Measurements from ENCODE around the gene SPIRE1. TPM values are rescaled to one million over a fixed set of nuclear protein-coding genes. Genes with fewer than 3 reads are reported as not detected.
A peak's percentile ranks its signal among the peaks of the same experiment; 100 is the strongest.

Gene SPIRE1
- total and polyA plus RNA-seq, 5 donors from 2014 or later = 0.13 to 2.7 (median 0.55) TPM; not detected in 1

DNA sequence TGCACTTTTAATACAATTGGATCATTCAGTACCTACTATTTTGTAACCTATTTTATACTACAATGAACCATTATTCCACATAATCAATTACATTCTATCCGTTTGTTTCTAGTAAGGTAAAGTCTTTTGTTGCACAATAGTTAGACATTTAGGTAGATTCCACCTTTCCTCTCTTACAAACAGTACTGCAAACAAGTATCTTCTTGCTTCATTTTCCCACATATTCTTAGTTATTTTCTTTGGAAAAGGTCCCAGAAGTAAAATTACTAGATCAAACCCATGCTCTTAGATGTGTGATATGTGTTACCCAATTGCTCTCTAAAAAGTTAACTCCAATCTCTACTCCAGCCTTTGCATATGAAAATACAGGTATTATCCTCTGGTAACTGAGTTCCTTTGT lies 49.6 kb downstream of the SPIRE1 start:
- Mint-ChIP-seq H3K27ac (no peak overlapping the region), H3K4me3 (no peak overlapping the region), H3K4me1 (no peaks in the 10 kb centered on the region), H3K9me3 (no peaks in the 10 kb centered on the region), H3K27me3 (peaks cover 24% of the 10 kb centered on the region), H3K36me3 (no peaks in the 10 kb centered on the region)
- Histone ChIP-seq H3K9me3 (ENCODE audit: control insufficient read depth in 2 of 2, low read length in 2 of 2) (no peaks in the 10 kb centered on the region), H3K4me3 (ENCODE audit: low read depth, low read length) (no peak overlapping the region), H3K27me3 (ENCODE audit: control insufficient read depth, insufficient read depth, low read length) (no peaks in the 10 kb centered on the region), H3K27ac (ENCODE audit: insufficient read depth, low read length, poor library complexity, severe bottlenecking) (no peak overlapping the region), H3K4me1 (ENCODE audit: control insufficient read depth, insufficient read depth, low read length, poor library complexity, severe bottlenecking) (no peaks in the 10 kb centered on the region), H3K36me3 (ENCODE audit: control insufficient read depth, insufficient read depth, low read length) (no peaks in the 10 kb centered on the region)
- ATAC-seq (ENCODE audit: low read depth in 2 of 2) = no peak
- no peak for DNase-seq

DNA sequence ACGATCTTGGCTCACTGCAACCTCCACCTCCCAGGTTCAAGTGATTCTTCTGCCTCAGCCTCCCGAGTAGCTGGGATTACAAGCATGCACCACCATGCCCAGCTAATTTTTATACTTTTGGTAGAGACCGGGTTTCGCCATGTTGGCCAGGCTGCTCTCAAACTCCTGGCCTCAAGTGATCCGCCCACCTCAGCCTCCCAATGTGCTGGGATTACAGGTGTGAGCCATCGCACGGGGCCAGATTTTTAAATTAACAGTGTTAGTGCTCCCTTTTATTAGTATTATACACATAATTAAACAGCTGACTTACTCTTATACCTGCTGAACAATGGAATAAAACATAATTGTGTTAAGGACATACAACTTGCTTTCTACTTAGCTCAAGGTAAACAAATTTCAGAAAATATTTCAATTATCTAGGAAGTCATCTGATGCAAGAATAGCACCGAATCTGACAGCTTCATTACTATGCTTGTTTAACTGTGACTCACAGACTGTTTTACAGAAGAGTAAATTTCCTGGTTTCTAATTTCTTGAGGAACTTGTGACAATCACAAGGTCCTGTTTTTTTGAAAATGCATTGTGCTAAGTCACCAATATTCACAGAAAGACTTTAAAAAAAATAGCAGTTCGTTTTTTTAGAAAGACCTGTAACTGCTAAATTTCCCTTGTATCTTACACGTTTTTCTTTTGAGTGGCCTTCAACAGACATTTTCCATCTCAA lies 51.2 kb downstream of the SPIRE1 start:
- H3K4me1 ChIP-seq (ENCODE audit: control insufficient read depth, insufficient read depth, low read length, poor library complexity, severe bottlenecking) = no peaks in the 10 kb centered on the region

DNA sequence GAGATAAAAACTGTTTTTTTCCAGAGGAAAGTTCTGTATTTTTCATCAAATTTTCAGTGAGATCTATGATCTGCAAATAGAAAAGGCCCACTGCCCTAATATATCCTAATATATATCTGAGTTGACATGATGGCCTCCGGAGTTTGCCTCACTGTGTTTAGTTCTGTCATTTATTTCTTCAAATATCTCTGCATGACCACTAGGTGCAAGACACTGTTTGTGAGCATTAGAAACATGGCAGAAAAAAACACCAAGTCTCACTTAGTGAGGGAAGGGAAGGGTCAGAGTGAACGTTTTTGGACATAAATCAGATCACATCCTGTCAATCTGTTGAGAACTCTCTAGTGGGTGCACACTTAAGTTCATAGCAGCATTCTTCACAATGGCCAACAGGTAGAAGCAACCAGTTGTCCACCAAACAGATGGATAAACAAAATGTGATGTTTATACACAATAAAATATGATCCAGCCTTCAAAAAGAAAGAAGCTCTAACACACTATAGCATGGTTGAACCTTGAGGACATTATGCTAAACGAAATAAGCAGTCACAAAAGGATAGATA lies 53.4 kb downstream of the SPIRE1 start:
- Mint-ChIP-seq H3K27me3 (peaks cover 19% of the 10 kb centered on the region), H3K4me1 (no peaks in the 10 kb centered on the region), H3K9me3 (no peaks in the 10 kb centered on the region), H3K36me3 (no peaks in the 10 kb centered on the region), H3K27ac (no peak overlapping the region), H3K4me3 (no peak overlapping the region)
- Histone ChIP-seq H3K4me3 (ENCODE audit: low read depth, low read length) (no peak overlapping the region), H3K27me3 (ENCODE audit: control insufficient read depth, insufficient read depth, low read length) (no peaks in the 10 kb centered on the region), H3K36me3 (ENCODE audit: control insufficient read depth, insufficient read depth, low read length) (no peaks in the 10 kb centered on the region), H3K9me3 (ENCODE audit: control insufficient read depth in 2 of 2, low read length in 2 of 2) (no peaks in the 10 kb centered on the region), H3K27ac (ENCODE audit: insufficient read depth, low read length, poor library complexity, severe bottlenecking) (no peak overlapping the region), H3K4me1 (ENCODE audit: control insufficient read depth, insufficient read depth, low read length, poor library complexity, severe bottlenecking) (no peaks in the 10 kb centered on the region)
- no peak for DNase-seq
- ATAC-seq (ENCODE audit: low read depth in 2 of 2) = no peak

More for the DNA sequence above, 51.2 kb downstream of the SPIRE1 start:
- no peaks in the 10 kb centered on the region for H3K9me3 ChIP-seq (ENCODE audit: control insufficient read depth in 2 of 2, low read length in 2 of 2)
- no peaks in the 10 kb centered on the region for H3K36me3 Mint-ChIP-seq
- ATAC-seq (ENCODE audit: low read depth in 2 of 2) (no peak), DNase-seq (no peak)
- H3K4me1 Mint-ChIP-seq = no peaks in the 10 kb centered on the region
- peaks cover 22% of the 10 kb centered on the region for H3K27me3 Mint-ChIP-seq
- no peak overlapping the region for H3K4me3 Mint-ChIP-seq
- no peak overlapping the region for H3K4me3 ChIP-seq (ENCODE audit: low read depth, low read length)
- H3K27ac Mint-ChIP-seq = no peak overlapping the region
- no peaks in the 10 kb centered on the region for H3K36me3 ChIP-seq (ENCODE audit: control insufficient read depth, insufficient read depth, low read length)
- no peaks in the 10 kb centered on the region for H3K9me3 Mint-ChIP-seq
- H3K27me3 ChIP-seq (ENCODE audit: control insufficient read depth, insufficient read depth, low read length) = no peaks in the 10 kb centered on the region
- no peak overlapping the region for H3K27ac ChIP-seq (ENCODE audit: insufficient read depth, low read length, poor library complexity, severe bottlenecking)

DNA sequence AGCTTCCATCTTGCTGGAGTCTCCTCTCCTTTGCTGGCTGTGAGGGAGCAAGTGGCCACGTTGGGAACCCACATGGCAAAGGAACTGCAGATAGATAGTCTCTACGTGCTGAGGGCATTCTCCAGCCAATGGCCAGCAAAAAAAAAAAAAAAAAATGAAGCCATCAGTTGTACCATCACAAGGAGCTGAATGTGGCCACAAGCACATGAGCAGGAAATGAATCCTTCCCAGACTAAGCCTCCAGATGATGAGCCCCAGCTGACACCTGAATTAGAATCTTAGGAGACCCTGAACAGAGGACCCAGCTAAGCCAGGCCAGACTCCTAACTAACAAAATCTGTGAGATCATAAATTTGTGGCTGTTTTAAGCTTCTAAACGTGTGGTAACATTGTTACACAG lies 57.9 kb downstream of the SPIRE1 start:
- no peak overlapping the region for H3K4me3 ChIP-seq (ENCODE audit: low read depth, low read length)
- no peaks in the 10 kb centered on the region for H3K4me1 ChIP-seq (ENCODE audit: control insufficient read depth, insufficient read depth, low read length, poor library complexity, severe bottlenecking)
- peaks cover 0 to 1% (median 0%) of the 10 kb centered on the region in 7 donors for H3K9me3 Mint-ChIP-seq
- H3K27ac ChIP-seq (ENCODE audit: insufficient read depth, low read length, poor library complexity, severe bottlenecking) = no peak overlapping the region
- DNase-seq (no peak), ATAC-seq (ENCODE audit: low read depth in 2 of 2) (no peak)
- no peaks in the 10 kb centered on the region for H3K9me3 ChIP-seq (ENCODE audit: control insufficient read depth in 2 of 2, low read length in 2 of 2)
- no peaks in the 10 kb centered on the region for H3K36me3 Mint-ChIP-seq
- no peaks in the 10 kb centered on the region for H3K36me3 ChIP-seq (ENCODE audit: control insufficient read depth, insufficient read depth, low read length)
- no peak overlapping the region for H3K4me3 Mint-ChIP-seq
- H3K27ac Mint-ChIP-seq = no peak overlapping the region
- H3K4me1 Mint-ChIP-seq = peaks cover 0 to 18% (median 7%) of the 10 kb centered on the region in 4 donors
- peaks cover 16% of the 10 kb centered on the region for H3K27me3 Mint-ChIP-seq
- no peaks in the 10 kb centered on the region for H3K27me3 ChIP-seq (ENCODE audit: control insufficient read depth, insufficient read depth, low read length)

DNA sequence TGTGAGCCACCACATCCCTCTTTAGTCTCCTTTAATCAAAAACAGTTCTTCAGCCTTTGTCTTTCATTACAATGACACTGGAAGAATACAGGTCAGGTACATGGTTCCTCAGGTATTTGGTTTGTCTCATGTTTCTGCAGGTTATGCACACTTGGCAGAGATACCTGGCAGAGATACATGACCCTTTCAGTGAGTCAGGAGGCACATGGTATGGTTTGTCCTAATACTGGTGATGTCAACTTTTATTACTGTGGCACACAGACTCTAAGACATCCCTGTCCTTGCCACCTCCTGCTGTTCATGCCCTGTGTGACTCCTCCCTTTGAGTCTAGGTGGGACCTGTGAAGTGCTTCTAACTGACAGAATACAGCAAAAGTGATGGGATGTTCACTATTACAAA lies 58.4 kb downstream of the SPIRE1 start:
- Mint-ChIP-seq H3K4me3 (no peak overlapping the region), H3K4me1 (peaks cover 0 to 18% (median 7%) of the 10 kb centered on the region in 4 donors), H3K9me3 (peaks cover 0 to 1% (median 0%) of the 10 kb centered on the region in 7 donors), H3K36me3 (no peaks in the 10 kb centered on the region), H3K27ac (no peak overlapping the region), H3K27me3 (peaks cover 19% of the 10 kb centered on the region)
- Histone ChIP-seq H3K27ac (ENCODE audit: insufficient read depth, low read length, poor library complexity, severe bottlenecking) (no peak overlapping the region), H3K36me3 (ENCODE audit: control insufficient read depth, insufficient read depth, low read length) (no peaks in the 10 kb centered on the region), H3K9me3 (ENCODE audit: control insufficient read depth in 2 of 2, low read length in 2 of 2) (no peaks in the 10 kb centered on the region), H3K27me3 (ENCODE audit: control insufficient read depth, insufficient read depth, low read length) (no peaks in the 10 kb centered on the region), H3K4me3 (ENCODE audit: low read depth, low read length) (no peak overlapping the region), H3K4me1 (ENCODE audit: control insufficient read depth, insufficient read depth, low read length, poor library complexity, severe bottlenecking) (no peaks in the 10 kb centered on the region)
- no peak for ATAC-seq (ENCODE audit: low read depth in 2 of 2)
- no peak for DNase-seq

DNA sequence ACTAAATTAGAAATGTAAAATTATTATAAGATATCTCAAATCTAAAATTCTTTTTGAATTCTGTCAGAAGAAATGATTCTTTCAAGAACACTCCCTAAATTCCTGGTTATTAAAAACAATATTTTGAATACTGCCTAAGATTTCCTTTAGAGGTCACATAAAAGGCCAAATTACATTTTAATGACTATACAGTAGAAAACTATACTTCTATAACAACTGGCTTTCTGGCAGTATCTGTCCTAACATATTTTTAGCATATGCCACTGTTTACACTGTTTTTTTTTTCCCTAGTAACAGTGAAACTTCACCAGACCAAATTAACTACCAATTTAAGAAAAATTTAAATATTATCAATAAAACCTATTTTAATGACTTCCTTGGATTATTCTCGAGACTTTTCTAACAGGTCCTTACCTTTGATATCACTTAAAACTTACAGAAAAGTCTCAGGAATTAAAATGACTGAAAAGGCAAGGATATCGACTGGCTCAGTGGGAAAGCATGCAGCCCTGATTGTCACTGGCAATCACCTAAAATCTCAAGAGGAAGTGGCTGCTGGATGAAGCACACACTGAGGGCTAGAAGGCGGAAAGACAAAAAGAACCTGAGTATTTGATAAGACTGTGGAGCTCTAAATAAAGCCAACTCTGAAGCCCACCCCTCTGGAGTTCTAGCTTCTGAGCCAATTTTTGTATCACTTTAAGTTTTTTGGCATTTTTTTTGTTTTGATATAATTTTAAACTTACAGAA lies 59.6 kb downstream of the SPIRE1 start:
- ATAC-seq (ENCODE audit: low read depth in 2 of 2) = no peak
- no peaks in the 10 kb centered on the region for H3K36me3 Mint-ChIP-seq
- H3K4me3 Mint-ChIP-seq = no peak overlapping the region

DNA sequence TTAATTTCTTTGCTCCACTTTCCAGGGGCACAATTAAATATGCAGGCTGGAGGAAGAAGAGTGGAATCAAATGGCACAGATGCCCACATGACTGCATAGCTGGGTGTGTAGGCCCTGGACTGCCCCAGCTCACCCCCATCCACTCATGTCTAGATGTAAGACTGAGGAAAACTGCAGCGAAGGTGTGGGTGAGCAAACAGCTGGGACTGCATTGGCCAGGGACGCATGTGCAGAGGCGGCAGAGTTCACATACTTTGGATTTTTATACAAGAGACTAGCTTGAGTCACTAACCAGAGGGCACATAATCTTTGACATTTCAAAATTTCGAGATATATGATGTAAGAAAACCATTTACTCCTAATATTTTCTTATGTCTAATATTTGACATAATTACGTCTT lies 60.1 kb downstream of the SPIRE1 start:
- Histone ChIP-seq H3K9me3 (ENCODE audit: control insufficient read depth in 2 of 2, low read length in 2 of 2) (no peaks in the 10 kb centered on the region), H3K4me3 (ENCODE audit: low read depth, low read length) (no peak overlapping the region), H3K4me1 (ENCODE audit: control insufficient read depth, insufficient read depth, low read length, poor library complexity, severe bottlenecking) (no peaks in the 10 kb centered on the region), H3K27me3 (ENCODE audit: control insufficient read depth, insufficient read depth, low read length) (no peaks in the 10 kb centered on the region), H3K27ac (ENCODE audit: insufficient read depth, low read length, poor library complexity, severe bottlenecking) (no peak overlapping the region), H3K36me3 (ENCODE audit: control insufficient read depth, insufficient read depth, low read length) (no peaks in the 10 kb centered on the region)
- Mint-ChIP-seq H3K27me3 (peaks cover 21% of the 10 kb centered on the region), H3K27ac (no peak overlapping the region), H3K4me1 (peaks cover 0 to 18% (median 7%) of the 10 kb centered on the region in 4 donors), H3K9me3 (peaks cover 0 to 1% (median 0%) of the 10 kb centered on the region in 7 donors), H3K36me3 (no peaks in the 10 kb centered on the region), H3K4me3 (peak overlapping the region in 1 of 4 donors; percentile 1)
- DNase-seq (no peak), ATAC-seq (ENCODE audit: low read depth in 2 of 2) (no peak)

More for the DNA sequence above, 59.6 kb downstream of the SPIRE1 start:
- Histone ChIP-seq H3K4me1 (ENCODE audit: control insufficient read depth, insufficient read depth, low read length, poor library complexity, severe bottlenecking) (no peaks in the 10 kb centered on the region), H3K36me3 (ENCODE audit: control insufficient read depth, insufficient read depth, low read length) (no peaks in the 10 kb centered on the region), H3K4me3 (ENCODE audit: low read depth, low read length) (no peak overlapping the region), H3K27me3 (ENCODE audit: control insufficient read depth, insufficient read depth, low read length) (no peaks in the 10 kb centered on the region), H3K27ac (ENCODE audit: insufficient read depth, low read length, poor library complexity, severe bottlenecking) (no peak overlapping the region), H3K9me3 (ENCODE audit: control insufficient read depth in 2 of 2, low read length in 2 of 2) (no peaks in the 10 kb centered on the region)
- no peak overlapping the region for H3K27ac Mint-ChIP-seq
- peaks cover 0 to 1% (median 0%) of the 10 kb centered on the region in 7 donors for H3K9me3 Mint-ChIP-seq
- H3K27me3 Mint-ChIP-seq = peaks cover 21% of the 10 kb centered on the region
- H3K4me1 Mint-ChIP-seq = peaks cover 0 to 18% (median 7%) of the 10 kb centered on the region in 4 donors
- DNase-seq = peak in 1 of 3 donors; percentile 19
